ENCODE measurements around the gene TMEM151A.
"Not testable (repeated sequence)": the region's sequence is repeated elsewhere in the genome, so short reads cannot be mapped to it uniquely, and the experiment has no call there.

The TMEM151A gene

DNA sequence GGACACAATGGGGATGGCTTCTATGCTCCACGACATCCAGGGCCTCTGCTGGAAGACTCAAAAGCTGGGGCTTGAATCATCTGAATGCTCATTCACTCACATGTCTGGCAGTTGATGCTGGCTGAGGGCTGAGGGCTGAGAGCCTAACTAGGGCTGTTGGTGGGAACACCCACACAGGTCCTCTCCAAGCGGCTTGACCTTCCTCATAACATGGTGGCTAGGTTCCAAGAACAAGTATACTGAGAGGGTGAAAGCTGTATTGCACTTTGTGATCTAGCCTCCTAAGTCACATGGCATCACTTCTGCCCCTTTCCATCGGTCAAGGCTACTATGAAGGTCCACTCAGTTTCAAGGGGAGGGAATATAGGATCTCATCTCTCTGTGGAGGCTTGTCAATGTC is 7.5 kb downstream of the TMEM151A start:
- no peak for DNase-seq (ENCODE audit: low read depth in 1 of 2, low spot score in 1 of 2)

DNA sequence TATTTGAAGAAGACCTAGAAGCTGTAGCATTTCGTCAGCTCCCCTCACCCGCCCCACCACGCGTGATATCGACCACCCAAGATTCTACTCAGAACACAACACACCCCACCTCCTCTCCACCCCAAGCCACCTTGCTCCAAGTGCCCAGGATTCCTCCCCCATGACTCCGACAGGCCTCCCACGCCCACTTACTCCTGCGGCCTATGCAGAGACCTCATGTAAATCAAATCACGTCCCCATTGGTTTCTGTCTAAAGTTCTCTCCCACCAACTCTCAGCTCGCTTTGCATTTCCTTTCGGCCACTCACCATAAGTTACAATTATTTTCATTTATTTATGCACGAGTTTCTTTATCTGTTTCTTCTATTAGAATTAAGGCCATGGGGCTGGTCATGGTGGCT is 11.0 kb downstream of the TMEM151A start:
- DNase-seq (ENCODE audit: low read depth in 1 of 2, low spot score in 1 of 2) = no peak

DNA sequence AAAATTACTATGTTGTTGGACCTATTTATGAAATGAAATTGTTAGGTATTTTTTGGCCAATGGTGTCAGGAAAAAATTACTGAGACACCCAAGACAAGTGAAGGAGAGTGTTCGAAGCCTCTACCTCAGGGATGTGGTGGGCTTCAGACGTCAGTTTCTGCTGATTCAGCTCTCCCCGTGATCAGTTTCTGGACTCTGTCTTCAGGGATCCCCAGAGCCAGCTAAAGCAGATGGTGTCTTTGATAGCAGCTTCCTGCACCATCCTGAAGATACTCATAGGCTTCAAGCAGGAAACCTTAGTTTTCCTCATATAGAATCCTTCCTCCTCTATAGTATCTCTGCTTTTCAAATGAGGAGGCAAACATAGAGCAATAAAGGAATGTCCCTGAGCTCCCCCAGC is 17.8 kb downstream of the TMEM151A start:
- no peak for DNase-seq (ENCODE audit: low read depth in 1 of 2, low spot score in 1 of 2)

DNA sequence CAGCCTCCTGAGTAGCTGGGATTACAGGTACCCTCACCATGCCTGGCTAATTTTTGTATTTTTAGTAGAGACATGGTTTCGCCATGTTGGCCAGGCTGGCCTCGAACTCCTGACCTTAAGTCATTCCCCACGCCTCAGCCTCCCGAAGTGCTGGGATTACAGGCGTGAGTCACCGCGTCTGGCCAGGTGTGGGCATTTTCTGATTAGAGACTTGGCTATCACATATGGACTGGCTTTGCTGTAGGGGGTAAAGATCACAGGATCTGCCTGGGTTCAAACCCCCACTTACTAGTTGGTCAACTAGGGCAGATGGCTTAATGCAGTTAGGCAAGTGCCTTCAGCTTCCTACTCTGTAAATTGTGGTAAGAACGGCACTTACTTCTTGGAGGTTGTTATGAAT is 18.6 kb downstream of the TMEM151A start:
- no peak for DNase-seq (ENCODE audit: low read depth in 1 of 2, low spot score in 1 of 2)

DNA sequence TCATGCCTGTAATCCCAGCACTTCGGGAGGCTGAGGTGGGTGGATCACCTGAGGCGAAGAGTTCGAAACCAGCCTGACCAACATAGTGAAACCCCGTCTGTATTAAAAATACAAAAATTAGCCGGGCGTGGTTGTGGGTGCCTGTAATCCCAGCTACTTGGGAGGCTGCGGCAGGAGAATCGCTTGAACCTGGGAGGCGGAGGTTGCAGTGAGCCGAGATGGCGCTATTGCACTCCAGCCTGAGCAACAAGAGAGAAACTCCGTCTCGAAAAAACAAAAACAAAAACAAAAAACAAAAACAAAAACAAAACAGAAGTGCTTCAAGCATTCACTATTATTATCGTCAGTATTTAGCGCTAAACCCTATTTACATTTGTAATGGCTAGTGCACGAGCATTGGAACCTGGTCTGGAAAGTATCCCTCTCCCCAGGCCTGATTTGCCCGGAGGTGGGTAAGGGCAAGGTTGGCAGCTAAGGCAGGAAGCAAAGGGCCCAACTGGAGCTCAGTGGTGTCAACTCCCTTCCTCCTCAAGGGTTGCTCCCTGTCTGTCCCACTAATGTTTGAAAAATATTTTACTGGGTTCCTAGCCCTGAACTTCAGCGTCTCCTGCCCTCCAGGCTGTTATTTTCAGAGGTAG is 19.2 kb downstream of the TMEM151A start:
- not testable (repeated sequence) for DNase-seq (ENCODE audit: low read depth in 1 of 2, low spot score in 1 of 2)

DNA sequence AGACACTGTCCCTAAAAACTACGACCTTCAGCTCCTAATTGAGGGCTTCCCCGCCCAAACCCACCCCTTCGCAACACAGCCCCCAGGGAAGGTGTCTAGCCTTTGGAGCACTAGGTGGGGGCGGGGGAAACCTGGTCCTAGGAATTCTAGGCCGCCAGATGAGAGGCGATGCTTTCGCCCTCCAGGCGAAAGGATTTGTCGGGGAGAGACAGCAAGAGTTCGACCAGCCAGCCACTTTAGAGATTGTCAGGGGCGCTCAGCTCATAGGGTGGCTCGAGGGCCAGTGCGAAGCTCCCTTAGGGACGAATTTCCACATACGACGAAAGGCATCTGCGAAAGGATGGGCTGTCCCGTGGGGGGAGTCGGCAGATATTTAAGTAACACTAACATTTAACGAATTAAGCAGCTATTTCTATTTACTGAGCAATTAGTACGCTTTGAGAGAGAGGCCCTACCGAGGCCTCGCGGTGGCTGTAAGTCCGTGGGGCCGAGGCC is 19.8 kb downstream of the TMEM151A start:
- no peak for DNase-seq (ENCODE audit: low read depth in 1 of 2, low spot score in 1 of 2)

DNA sequence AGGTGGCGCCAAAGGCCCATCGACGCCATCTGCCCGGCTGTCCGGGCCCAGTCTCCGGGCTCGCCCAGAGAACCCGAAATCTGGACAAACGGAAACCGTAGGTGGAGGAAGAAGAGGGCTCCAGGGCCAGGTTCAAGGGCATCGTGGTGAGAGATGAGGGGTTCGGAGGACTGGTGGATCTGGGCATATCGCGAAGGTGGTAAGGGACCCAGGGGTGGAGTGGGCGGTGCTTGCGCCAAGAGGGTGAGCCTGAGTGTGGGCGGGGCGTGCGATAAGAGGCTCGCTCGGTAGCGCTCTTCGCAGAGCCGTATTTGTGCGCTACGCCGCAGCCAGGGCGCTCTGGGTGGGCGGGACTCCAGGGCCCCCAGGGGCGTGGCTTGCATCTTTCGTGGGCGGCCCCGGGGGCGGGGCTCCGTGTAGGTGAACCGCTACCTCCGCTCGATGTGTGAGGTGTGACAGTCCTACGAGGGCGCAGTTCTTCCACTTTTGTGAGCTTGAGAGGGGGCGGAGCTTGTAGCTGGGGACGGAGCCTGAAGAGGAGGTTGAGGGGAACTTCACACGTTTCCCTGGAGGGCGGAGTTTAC is 20.4 kb downstream of the TMEM151A start:
- peak; percentile 79 to 97 for DNase-seq (ENCODE audit: low read depth in 1 of 2, low spot score in 1 of 2)

DNA sequence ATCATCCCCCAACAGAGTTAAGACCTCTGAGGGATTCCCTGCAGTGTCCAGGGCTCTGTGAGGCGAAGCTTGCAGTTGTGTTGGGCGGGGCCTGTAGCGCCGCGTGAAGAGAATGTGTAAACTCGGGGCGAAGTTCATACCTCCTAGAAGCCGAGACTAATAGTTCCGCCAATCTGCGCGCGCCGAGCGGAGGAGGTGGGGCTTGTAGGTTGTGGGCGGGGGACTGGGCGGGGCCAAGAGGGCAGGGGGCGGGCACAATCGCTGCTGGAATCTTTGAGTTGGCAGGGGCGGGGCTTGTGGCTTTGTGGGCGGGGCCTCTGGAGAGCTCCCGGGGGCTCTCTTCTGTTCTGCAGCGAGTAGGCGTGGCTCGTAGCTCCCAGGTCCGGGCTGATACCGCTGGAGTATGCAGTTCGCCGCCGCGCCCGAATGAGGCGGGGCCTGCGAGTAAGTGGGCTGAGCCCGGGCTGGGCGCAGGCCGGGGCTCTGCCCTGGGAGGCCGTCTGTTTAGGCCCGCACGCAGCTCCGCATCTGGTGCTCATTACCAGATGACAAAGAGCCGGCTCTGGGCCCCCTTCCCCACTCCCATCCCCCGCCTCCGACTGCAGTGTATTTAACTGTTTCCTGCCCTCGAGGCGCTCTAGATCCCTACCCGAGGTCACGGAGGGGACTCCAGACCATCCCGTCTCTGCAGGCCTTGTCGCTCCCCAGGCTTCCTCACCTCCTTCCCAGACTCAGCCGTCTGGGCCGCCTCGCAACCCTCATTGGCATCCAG is 21.0 kb downstream of the TMEM151A start:
- DNase-seq (ENCODE audit: low read depth in 1 of 2, low spot score in 1 of 2) = peak; percentile 93 to 99

DNA sequence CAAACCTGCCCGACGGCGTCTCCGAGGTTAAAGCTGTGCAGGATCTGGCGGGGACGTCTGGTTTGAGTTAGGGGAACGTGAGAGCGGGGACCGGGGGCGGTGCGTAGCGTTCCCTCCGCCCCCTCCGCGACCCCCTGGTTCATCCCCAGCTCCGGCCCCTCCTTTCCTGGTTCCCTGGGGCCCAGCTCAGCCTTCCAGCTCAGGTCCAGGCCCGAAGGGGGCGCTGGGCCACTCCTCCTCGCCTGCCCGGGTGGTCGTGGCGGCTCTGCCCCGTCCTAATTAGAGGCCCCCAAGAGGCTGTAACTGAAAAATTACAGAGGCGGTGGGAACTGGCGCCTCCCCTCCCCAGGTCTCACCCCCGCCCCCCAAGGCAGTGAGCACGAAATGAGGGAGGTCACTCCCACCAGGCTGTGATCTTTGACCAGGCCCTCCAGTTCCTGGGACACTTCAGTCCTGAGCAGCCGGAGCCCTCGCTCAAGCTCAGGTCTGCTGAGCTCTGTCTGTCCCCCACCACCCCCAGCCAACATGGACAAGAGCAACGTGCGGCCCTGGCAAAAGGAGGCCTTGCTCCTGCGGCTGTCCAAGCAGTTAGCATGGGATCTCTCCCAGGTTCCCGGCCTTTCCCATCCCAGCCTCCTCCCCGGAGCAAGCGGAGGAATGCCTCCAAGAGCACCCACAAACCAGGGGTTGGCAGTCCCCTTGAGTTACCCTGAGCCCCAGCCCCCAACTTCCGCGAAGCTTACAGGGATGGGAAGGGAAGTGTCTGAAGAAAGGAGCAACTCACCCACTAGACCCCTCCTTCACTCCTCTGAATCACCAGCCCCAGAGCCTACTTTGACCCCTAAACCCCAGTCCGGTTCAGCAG is 21.9 kb downstream of the TMEM151A start:
- DNase-seq (ENCODE audit: low read depth in 1 of 2, low spot score in 1 of 2) = no peak

DNA sequence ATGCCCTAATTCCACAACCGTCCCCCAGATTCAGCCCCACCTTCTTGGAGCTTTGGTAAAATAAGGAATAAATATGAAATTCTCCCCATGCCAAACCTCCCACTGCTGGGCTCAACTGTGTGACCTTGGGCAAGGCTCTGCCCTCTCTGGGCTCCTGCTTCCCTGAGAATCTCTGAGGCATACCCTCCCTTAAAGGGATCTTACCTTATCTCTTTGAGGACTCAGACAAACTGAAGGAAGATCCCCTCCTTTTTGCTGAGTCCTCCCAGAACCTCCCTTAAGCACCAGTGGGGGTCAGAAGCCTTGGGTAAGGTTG is 22.4 kb downstream of the TMEM151A start:
- DNase-seq (ENCODE audit: low read depth in 1 of 2, low spot score in 1 of 2) = no peak

DNA sequence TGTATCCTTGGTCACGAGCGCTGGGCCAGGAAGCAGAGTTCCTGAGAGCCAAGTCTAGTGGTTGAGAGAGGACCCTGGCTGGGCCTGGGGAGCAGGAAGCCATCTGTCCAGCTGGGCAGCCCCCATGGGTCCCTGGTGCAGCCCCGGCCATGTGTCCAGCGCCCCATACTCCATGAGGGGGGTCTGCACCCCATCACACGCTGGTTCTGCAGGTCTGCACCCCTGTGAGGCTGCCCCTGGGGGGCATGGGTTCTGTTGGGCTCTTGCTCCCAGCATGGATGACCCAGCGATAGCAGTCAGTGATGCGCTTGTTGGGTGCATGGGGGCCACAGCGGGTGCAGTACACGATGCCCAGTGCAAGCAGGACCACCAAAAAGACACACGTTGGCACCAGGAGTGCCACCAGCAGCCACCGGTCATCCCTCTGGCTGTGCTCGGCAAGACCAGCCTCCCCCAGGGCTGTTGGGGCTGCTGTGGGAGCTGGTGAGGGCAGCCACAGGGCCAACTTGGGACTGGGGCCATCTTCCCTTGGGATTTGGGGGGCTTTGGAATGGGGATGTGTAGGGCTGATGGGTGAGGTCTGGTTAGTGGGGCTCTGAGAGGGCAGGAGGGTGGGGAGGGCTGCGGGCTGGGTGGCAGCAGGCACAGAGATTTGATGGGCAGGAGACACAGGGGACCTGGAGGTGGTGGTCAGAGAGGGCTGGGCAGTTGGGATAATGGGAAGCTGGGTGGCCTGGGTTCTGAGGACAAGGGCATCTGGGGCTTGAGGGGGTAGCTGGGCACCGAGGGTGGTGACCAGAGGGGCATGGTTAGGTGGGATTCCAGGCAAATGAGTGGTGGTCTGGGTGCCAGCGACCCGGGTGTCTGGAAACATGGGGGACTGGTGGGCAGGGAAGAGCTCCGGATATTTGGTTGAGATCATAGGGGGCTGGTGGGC is 23.1 kb downstream of the TMEM151A start:
- no peak for DNase-seq (ENCODE audit: low read depth in 1 of 2, low spot score in 1 of 2)

DNA sequence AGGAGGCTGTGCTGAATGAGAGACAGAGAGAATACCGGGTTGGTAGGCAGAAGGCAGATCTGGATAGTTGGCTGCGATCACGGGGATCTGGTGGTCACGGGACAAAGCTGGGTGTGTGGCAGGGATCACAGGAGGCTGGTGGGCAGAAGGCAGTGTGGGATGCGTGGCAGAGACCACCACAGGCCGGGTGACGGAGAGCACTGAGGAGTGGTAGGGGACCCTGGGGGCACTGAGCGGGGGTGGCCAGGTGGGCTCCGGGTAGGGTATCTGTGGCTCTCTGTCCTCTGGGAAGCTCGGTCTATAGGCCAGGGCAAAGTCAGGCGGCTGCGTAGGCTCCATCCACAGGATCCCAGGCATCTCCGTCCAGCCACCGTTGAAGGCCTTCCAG is 23.8 kb downstream of the TMEM151A start:
- no peak for DNase-seq (ENCODE audit: low read depth in 1 of 2, low spot score in 1 of 2)

DNA sequence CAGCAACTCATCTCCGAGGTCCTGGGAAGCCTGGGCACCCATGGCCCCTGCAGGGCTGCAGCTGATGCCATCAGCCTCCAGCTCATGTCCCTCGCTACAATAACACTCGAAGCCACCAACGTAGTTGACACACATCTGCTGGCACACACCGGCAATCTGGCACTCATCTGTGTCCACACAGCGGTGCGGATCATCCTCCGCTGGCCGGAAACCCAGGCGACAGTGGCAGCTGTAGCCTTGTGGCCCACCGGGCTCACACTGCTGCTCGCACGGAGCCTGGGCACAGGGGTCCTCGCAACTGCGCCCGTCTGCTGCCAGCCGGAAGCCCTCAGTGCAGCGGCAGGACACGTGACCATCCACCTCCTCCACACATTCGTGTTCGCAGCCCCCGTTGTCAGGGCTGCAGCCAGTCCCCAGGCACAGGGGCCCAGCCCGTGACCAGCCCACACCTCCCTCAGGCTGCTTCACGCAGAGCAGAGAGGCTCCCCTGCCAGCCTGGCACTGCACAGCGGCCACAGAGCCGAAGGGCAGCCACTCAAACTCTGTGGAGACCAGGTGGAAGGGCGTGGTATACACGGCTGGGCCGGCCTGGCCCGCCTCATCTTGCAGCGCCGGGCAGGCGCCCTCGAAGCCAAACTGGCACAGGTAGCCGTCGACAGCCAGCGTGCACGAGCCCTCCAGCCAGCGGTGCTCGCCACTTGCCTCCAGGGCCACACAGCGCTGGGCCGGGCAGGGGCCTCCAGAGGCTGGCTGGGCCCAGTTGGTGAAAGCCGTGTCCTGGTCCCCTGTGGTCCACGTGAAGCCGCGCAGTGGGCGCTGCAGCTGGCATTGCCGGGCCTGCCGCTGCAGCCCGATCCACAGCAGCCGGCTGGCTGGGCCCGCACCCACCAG is 24.5 kb downstream of the TMEM151A start:
- DNase-seq (ENCODE audit: low read depth in 1 of 2, low spot score in 1 of 2) = no peak

DNA sequence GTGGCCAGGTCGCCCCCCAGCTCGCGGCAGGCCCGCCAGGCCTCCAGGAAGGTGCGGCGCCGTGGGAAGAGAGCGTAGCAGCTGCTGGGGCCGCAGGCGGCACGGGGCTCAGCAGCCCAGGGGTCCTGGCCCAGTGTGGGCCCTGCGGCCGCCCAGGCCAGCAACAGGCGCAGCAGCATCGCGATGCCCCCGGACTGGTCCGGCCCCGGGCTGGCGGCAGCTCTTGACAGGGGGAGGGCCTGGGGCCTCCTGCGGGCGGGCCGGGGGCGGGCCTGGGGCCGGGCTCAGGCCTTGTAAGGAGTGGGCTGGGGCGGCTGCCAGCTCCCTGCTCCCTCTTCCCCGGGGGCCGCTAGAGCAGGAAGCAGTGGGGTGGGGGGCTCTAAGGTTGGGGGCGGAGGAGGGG is 25.2 kb downstream of the TMEM151A start, which contains the start of gene CD248:
CD248 (minus strand) TSS at position 196 of the 403 bp plus-strand sequence; CDS start at position 179, 17 bp downstream.
- DNase-seq (ENCODE audit: low read depth in 1 of 2, low spot score in 1 of 2) = no peak

DNA sequence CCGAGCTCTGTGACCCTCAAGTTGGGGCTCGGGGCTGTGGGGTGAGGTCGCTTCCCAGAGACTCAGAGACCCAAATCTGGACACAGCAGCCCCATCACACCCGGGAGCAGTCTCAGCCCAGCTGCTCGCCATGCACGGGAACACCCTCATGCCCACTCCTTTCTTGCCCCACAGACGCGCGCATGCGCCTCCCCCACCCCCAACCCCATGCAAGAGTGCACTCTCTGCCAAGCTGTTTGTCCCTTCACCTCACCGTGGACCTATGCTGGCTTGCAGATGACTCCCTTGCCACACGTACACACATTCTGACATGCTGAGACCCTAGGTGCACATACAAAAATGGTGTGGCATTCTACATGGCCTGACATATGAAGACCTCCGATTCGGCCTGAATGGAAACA is 25.6 kb downstream of the TMEM151A start:
- no peak for DNase-seq (ENCODE audit: low read depth in 1 of 2, low spot score in 1 of 2)

DNA sequence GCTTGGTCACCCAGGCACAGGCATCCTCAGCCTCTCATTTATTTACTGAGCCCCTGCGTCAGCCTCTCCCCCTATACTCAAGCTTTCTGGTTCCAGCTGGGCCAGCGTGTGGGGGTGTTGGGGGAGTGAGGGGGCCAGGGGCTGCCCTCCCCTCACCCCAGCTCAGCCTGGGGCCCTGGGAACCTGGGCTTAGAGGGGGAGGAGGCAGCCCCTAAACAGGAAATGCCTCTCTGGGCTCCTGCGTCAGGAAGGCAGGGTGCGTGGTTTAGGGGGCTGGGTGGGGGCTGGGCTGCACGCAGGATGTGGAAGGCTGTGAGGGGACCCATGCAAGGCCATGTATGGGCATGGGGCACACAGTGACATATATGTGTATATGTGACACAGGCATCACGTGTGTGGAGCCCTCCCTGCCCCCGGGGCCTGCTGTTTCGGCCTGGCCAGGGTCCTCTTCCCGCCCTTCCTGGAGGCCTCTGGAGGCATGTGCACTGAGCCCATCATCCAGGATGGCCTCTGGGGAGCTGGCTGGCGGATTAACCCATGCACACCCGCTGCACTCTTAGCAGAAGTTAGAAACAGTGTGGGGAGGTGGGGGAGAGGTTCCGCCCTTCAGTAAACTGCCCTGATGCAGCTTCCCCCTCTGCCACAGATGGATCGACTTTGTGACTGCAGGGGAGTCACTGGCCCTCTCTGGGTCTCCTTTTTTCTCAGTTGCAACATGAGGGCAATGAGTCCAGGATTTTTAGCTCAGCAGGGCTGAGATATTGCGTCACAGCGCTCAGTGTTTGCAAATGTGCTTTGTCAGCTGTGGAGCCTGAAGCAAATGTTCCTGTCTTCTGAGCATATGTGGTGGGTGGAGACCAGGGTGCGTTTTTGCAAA is 26.3 kb downstream of the TMEM151A start:
- no peak for DNase-seq (ENCODE audit: low read depth in 1 of 2, low spot score in 1 of 2)

DNA sequence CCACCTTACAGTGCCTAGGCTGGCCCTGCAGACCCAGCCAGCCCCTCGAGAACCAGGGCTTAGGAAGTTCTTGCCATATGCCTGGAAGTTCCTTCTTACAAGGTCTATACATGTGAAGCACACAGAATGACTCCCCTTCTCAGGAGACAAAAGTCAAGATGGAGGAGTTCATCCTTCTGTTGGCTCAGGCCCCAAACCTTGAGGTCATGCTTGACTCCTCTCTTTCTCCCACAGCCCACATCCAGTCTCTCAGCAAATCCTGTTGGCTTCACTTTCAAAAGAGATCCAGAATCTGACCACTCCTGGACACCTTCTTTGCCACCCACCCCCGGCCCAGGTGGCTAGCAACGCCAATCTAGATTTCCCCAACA is 26.9 kb downstream of the TMEM151A start:
- DNase-seq (ENCODE audit: low read depth in 1 of 2, low spot score in 1 of 2) = no peak

DNA sequence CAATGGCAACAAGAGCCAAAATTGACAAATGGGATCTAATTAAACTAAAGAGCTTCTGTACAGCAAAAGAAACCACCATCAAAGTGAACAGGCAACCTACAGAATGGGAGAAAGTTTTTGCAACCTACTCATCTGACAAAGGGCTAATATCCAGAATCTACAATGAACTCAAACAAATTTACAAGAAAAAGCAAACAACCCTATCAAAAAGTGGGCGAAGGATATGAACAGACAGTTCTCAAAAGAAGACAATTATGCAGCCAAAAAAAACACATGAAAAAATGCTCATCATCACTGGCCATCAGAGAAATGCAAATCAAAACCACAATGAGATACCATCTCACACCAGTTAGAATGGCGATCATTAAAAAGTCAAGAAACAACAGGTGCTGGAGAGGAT is 28.6 kb downstream of the TMEM151A start:
- DNase-seq (ENCODE audit: low read depth in 1 of 2, low spot score in 1 of 2) = not testable (repeated sequence)
